GM21717 (cell line): Measurements from ENCODE around the gene KRT73.

Experiments used
- ATAC-seq: cut with Tn5 transposase; IDR thresholded peaks from one replicate; pipeline ENCODE4 v1.9.1; 2021; ENCODE audit warnings: mild to moderate bottlenecking, moderate library complexity; ENCODE audit not compliant: unreplicated experiment

KRT73 gene

DNA sequence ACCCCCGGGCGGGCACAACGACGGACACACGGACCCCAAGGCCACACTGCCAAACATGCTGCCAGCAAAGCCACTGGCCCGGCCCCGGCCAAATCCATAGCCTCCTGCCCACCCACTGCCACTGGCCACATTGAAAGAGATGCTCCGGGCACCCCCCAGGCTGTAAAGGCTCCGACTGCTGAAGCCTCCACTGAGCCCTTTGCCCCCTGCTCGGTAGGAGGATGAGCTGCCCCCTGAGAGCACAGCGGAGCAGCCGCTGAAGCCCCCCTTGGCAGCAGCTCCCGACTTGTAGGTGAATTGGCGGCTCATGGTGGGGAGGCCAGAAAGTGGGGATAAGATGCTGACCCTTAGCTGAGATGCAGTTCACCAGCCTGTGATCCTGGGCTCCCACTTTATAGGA, at the start of gene KRT73:
TSS of gene KRT73 (minus strand) at position 344 of the 400 bp plus-strand sequence. CDS start at position 309, 35 bp downstream.
- no peak for ATAC-seq

DNA sequence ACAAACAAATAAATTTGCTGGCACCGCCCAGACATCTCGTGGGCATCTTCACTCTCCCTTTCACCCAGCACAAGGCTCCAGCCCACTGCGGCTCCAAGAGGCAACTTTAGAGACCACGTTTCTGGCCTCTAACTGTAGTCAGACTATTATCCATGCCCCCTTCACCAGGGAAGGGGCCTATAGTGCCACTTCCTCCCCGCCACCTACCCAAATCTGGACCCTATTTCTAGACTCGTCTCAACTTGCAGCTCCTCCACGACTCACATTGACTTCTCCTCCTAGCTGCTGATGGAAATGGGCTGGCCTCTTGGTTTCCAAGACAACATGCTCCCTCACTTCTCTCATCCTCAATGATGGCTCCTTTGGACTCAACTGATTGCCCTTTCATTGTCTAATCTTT, 49.6 kb upstream of the KRT73 start:
- no peak for ATAC-seq

DNA sequence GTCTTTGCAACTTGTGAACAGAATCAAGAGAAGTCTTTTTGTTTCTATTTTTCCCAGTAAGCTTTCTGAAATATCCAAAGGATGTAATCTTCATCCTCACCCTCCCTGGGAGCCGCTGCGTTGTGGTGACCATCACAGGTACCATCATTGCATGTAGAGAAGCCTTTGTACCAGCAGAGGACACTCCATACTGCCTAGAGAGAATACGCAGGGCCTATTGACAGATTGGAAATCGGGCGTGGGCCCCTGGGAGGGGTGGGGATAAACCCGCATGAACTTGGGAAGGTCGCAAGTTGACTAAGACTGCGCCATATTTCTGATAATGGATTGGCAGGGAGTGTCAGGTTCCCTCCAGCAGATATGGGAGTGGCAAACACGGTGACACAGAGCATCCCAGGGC, 49.1 kb upstream of the KRT73 start:
- no peak for ATAC-seq

DNA sequence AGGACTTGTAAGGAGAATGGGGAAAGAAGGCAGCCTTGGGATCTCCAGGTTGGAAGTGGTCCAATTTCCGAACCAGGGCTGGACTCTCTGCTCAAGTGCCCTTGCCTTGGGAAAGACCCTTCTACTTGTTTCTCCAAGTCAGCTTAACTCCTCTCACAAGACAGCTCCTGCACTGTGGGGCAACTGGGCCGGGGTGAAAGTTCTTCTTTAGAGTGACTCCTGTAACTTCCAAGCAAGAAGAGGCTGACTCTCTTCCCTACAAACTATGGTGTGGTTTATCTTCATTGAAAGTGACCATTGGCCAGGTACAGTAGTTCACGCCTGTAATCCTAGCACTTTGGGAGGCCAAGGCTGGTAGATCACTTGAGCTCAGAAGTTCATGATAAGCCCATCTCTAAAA, 48.1 kb upstream of the KRT73 start:
- no peak for ATAC-seq

DNA sequence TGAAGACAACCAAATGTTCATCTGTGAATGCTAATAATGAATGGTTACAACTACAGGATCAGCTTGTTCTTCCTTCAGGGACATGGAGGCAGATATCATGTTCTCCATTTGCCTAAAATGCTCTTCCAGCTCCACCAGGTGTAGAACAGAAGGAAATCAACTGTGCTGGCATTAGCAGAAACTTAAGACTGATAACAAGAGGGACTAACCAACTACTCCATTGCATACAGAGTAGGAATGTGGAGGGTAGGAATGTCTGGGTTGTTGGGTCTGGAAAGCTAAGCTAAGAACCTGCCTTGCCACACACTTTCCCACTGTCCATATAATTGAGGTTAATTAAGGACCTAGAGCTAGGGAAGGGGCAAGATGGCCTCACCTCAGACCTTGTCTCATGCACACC, 45.1 kb upstream of the KRT73 start:
- ATAC-seq: no peak

DNA sequence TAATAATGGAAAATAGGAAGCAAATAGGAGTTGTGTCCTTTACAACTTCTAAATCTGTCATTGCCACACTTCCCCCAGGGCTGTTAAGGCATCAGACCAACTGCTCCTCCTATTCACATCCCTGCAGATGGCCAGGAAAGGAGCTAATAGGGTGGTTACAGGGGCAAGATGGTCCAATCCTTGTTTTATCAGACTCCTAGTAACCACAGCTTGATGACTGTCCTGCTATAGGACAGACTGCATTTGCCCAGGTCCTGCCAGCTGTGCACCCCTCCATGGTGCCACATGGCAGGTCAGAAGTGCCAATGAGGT, 44.5 kb upstream of the KRT73 start:
- no peak for ATAC-seq

DNA sequence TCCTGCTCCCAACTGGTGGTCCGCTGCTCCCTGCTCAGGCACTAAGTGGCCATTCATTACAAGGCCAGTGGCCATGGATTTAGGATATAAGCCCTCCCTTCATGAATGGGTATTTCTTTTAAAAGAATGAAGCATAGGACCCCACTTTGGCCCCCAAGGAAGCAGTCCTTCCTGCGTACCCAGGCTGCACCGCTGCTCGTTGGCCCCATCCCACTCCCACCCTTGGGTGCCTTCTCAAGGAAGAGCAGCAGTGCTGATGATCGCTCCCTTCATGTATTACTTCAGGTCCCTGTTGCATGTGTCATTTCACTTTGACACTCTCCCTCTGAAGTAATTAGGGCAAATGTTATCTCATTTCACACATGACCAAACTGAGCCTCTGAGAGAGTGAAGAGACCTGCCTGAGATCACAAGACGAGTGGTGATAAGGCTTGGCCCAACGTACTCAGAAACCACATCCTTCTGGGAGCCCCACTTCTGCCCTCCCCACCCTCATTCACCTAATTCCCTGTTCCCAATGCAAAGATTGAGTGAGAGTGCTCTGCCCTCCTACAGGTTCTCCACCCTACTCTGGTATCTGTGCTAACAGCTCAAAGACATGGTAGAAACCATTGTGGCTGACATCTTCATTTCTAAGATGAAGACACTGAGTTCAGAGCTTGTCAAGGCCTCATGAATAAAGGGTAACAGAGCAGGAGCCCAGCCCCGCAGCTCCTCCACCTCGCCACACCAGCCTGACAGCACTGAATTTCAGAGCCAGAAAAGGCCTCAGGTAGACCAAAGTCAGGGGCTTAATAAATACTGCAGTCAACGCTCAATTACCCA, 43.9 kb upstream of the KRT73 start:
- ATAC-seq: no peak

DNA sequence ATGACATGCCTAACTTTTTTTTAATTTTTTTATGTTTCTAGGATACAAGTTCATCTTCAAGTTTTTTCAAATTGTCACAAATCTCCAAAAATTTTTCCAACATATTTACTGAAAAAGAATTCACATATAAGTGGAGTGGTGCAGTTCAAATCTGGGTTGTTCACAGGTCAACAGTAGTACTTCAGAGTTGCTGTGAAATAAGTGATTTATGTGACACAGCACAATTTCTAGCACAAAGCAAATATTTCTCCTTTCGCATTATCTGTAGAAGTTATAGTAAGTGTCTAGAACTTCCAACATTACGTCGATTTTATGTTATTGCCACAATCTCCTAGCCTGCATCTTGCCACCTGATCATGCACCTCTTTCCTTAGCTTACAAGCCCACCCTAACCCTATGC, 43.3 kb upstream of the KRT73 start:
- ATAC-seq: no peak

DNA sequence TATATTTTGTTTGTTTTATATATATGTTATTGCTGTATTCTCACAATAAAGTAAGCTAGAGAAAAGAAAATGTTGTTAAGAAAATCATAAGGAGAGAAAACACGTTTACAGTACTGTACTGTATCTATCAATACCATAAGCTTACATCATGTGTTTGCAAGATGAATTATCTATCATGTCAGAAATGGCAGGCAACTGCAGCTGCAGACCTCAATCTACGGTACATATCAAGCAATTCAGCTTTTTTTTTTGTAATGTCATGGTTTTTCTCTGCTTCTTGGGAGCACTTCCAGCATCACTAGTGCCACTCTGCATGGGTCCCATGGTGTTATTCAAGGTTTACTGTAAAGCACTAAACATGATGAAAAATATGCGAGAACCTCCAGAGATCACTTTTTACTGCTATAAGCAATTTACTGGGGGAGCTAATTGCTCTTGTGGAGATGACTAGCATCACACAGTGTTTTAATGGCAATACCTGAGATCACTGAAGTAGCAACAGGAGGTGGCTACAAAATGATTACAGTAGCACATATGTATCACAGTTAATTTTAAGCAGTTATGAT, 42.7 kb upstream of the KRT73 start:
- ATAC-seq: no peak

DNA sequence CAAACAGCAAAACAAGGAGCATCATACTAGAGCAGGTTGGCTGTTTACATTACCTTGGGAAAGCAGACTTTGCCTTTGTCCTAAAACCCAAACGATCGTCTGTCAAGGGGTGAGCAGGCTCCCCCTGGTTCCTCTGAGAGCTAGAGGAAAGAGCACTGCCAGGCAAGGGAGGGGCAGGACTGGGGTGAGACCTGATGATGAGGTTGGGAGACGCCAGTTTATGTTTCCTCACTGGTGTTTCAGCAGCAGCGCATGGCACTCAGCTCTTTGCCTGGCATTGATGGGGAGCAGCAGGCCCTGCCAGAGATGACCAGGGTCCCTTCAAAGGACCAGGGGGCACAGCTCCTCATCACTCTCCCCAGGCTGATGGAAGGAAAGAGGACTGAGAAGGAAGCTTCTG, 41.6 kb upstream of the KRT73 start:
- ATAC-seq: no peak

DNA sequence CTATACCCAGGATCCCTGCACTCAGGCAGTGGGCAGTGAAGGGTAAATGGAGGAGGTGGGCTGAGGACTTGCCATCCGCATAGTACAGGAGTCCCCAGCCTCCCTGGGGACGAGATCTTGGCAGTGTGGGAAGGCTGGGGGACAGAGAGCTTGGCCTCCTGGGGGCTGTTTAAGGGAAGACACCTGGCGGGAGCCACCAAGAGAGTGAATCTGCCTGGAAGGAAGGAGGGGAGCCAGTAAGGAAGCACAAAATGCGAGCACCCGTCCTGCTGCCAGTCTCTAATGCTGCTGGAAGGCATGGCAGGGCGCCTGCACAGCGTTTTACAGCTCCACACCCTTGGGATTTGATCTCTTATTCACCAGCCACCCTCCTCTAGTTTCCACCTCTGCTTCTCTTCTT, 41.0 kb upstream of the KRT73 start:
- no peak for ATAC-seq

DNA sequence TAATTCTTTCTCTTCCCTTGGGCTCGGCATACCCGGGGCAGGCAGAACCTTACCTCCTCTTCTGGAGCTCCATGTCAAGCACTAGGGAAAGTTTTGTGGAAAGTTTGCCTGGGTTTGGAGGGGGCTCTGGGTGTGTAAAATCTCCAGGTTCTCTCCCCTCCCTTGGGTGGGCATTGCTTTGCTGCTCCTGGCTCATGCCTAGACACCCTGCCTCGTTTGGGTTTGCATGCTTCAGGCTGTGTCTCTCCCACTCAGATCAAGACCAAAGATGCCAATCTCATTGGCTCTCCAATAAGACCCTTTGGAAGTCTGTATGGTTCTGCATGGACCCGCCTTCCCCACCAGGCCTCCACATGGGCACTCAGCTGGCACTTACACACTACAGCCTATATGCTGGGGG, 39.8 kb upstream of the KRT73 start:
- ATAC-seq: no peak

DNA sequence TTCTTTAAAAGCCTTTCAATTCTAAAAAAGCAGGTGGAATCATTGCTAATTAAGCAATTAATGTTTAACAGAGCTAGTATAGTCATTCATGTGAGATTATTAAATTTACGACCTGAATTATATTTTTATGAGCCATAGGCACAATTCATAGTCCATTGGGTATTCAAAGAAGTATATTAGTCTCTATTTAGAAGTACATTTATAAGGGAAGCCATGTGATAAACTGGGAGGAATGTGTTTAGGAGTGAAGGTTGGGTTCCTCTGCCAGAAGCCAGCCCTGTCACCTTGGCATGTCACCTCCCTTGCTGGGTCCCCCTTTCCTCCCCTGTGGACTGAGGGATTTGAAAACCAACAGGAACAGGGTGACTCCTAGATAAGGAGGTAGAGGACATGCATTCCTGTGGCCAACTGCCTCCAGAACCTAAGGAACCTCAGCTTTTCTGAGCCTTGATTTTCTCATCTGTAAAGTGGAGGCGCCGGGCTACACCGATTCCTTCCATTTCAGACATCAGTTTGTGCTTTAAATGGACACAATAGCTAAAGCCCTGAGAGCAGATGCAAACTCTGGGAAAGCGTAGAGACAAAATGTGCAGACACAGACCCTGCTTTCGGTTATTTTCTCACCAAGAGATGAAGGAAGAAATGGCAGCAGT, 39.0 kb upstream of the KRT73 start:
- ATAC-seq: no peak

DNA sequence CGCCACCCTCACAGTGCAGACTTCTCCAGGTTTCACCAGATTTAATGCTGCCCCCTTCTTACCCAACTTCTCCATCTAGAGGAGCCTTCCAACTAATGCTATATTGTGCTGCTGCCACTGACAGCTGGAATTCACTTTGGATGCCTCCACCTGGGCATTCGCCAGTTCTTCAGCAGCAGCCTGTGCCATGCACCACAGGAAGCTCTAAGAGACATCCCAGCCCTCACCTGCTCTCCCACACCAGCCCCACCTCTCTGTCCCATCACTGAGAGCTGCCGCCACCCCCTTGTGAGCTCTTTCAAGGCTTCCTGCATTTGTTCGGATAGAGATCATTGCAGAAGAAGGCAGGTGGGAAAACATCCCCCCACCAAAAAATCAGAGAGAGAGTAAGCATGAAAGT, 38.3 kb upstream of the KRT73 start:
- no peak for ATAC-seq

DNA sequence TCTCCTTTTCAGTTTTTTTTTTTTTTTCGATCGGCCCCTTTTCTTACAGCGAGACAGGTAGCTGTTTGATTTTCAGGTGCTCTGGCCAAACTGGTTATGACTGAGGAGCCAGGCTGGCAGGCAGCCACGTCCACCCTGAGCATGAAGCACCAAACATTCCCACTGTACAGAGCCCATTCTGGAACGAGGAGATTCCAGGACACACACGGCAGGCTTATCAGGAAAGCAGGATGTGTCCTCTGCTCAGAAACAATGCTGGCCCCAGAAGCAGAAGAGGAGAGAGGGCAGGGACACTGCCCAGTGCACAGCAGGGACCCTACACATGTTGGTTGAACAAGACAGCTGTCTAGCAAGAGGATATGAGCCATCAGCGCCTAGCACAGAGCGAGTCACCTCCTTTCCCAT, 37.4 kb upstream of the KRT73 start:
- no peak for ATAC-seq

DNA sequence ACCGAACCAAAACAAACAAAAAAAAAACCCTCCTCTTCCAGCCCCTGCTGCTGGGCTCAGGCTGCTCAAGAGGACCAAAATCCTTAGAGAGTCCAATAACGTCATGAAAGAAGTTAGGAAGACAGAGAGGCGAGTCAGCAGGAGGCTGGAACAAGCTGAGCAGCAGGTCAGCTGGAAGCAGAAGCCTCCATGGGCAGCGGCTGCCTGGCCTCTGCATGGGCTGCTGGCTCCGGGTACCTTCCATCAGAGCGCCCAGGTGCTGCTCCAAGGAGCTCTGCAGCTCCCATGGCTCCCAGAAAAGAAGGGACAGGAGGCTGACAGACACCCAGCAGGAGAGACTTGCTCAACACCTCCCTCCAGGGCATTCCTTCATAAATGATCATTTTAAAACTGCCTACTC, 36.9 kb upstream of the KRT73 start:
- ATAC-seq: no peak

DNA sequence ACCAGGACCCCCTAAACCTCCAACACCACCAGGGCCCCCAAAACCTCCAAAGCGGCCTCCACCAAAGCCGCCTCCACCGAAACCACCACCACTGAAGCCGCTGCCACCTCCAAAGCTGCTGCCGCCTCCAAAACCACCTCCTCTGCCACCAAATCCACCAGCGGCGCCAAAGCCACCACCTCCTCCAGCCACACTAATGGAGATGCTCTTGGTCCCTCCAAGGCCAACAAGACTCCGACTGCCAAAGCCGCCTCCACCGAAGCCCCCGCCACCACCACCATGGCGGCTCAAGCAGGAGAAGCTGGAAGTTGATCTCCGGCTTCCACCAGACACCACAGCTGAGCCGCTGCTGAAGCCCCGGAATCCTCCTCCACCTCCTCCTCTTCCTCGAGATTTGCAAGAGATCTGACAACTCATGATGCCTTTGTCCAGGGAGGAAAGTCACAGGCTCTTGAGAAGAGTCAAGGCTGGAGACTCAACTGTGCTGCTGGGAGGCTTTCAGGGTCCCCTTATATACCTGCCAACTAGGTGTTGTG, 33.4 kb upstream of the KRT73 start, which contains the start of gene KRT2:
TSS of gene KRT2 (minus strand) at position 486 of the 536 bp plus-strand sequence. CDS start at position 417, 69 bp downstream.
- no peak for ATAC-seq

DNA sequence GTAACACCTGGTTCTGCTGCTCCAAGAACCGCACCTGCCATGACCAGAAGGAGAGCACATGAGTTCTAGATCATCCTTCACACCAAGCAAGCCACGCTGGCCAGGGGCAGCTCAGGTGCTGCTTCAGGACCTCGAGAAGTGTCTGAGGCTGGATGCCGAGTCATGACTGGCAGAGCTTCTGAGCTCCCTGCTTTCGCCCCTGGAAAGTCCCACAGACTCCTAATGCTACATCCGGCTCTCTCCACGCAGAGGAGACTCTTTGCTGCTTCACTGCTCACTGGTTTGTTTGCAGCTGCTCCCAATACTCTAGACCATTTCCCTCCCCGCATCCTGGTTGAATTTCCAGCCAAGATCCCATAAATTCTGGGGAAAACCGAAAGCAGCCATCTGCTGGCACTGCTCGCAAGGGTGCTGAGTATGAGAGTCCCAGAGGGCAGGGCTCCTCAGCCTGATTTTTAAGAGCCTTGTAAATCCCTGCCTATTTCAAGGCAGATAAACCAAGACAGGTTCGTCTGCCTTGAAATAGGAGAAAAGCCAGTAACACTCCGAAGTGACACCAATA, 32.2 kb upstream of the KRT73 start:
- ATAC-seq: no peak

DNA sequence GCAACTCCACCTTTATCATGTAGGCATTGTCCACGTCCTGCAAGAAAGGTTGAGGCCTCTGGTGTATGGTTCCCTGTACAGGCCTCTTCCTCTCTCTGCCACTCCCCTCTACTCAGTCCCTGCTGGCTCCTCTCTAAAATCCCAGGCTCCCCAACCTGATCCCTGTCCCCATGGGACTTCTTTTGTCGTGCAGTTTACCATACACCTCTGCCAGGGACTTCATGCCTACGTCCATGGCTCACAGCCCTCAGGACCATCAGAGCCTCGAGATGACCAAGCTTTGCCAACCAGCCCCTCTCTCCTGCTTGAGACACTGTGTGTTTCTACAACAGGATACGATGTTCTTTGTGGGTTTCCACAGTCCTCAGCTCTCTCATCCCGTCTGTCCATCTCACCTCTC, 30.7 kb upstream of the KRT73 start:
- ATAC-seq: no peak

DNA sequence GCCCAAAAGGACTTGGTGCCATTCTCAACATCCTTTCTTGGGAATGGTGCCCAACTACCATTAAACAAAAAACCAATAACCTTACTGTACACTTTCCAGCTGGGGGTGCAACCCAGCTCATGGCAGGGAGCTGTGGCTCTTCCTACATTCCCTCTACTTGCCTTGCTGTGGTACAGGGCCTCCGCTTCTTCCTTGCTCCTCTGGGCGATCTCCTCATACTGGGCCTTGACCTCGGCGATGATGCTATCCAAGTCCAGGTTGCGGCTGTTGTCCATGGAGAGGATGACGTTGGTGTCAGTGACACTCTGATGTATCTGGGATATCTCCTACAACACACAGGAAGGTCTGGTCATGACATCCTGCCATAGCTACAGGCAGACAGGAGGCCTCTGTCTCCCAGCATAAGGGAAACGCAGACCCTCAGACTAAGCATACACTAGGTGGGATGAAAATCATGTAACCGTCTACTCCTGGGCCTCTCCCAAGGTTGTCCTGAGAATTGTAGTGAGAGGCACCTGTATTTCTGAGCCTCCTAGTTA, 29.7 kb upstream of the KRT73 start:
- ATAC-seq: no peak

DNA sequence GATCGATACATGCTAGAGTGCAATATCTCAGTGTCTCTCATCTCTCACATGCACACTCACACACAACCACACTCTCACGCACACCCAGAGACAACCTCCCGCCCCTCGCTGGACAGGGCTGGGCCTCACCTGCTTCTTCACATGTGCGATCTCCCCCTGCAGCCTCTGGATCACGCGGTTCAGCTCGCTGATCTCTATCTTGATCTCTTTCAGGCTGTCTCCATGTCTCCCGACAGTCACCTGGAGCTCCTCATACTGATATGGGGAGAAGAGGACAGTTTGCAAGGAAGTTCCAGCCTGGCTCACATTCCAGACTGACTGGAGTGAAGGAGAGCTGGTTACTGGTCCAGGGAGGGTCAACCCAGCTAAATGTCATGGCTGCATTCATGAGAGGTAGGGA, 29.2 kb upstream of the KRT73 start:
- ATAC-seq: no peak
